ENCODE results near the gene CACNA1B. TPM values are rescaled to one million over a fixed set of nuclear protein-coding genes. Genes with fewer than 3 reads are reported as not detected.

Gene CACNA1B
- total and polyA plus RNA-seq, 2 donors (not counting 1 experiment from before 2014, with no cell fraction given) = 0.15 TPM; not detected in 1

DNA sequence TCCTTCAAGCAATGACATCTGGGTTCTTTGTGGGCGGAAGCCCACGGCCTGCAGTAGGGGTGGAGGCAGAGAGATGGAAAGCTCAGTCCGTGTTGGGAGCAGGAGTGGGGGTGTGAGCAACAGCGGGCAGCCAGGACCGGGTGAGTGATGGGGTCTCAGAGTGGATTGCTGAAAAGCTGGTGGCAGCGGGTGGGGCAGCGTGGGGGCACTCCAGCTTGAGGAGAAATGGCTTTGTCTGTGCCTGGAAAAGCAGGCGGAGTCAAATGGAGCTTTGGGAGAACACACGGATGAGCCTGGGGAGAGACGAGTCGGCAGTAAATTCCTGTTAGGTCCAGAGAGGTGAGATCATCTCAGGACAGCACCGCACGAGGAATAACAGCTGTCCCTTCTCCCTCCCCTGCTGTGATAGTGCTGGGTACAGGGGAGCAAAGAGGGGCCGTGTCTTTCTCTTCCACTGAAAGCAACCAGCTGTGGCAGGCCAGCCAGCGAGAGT is 42.1 kb downstream of the CACNA1B start:
- H3K4me3 Mint-ChIP-seq = no peak overlapping the region
- CTCF ChIA-PET = no interaction called here
- no peak for ATAC-seq (ENCODE audit: low read depth)
- intact Hi-C loops (cut with micrococcal nuclease) = no loop called here
- Histone ChIP-seq H4K20me1 (ENCODE audit: control insufficient read depth, insufficient read depth, low read length, poor library complexity, severe bottlenecking) (no peaks in the 10 kb centered on the region), H3K79me2 (ENCODE audit: control insufficient read depth, insufficient read depth, low read length) (no peaks in the 10 kb centered on the region), H3K9ac (ENCODE audit: low read length) (no peak overlapping the region), H3K4me1 (ENCODE audit: control insufficient read depth in 2 of 2, insufficient read depth in 2 of 2, low read length in 2 of 2) (no peaks in the 10 kb centered on the region), H3K4me2 (replicated peaks; ENCODE audit: low read depth, low read length, poor library complexity, severe bottlenecking) (no peak overlapping the region), H2AFZ (ENCODE audit: insufficient read depth, low read depth, low read length, poor library complexity, severe bottlenecking) (no peak overlapping the region), H3K36me3 (replicated peaks in 1 of 2; ENCODE audit: control extremely low read depth in 1 of 2, control insufficient read depth in 1 of 2, extremely low read depth in 1 of 2, insufficient read depth in 2 of 2, low read length in 1 of 2) (no peaks in the 10 kb centered on the region), H3K27ac (ENCODE audit: low read length in 2 of 2) (no peak overlapping the region), H3K9me3 (ENCODE audit: control extremely low read depth in 1 of 3, control insufficient read depth in 2 of 3, insufficient read depth in 1 of 3, low read length in 2 of 3) (no peaks in the 10 kb centered on the region), H3K27me3 (replicated peaks in 1 of 4; ENCODE audit: control extremely low read depth in 1 of 4, control insufficient read depth in 3 of 4, insufficient read depth in 4 of 4, low read length in 3 of 4) (no peaks in the 10 kb centered on the region), H3K4me3 (ENCODE audit: control extremely low read depth in 1 of 5, extremely low read depth in 1 of 5, insufficient read depth in 1 of 5, low read depth in 2 of 5, low read length in 4 of 5) (no peak overlapping the region)
- H3K27ac Mint-ChIP-seq = no peak overlapping the region
- DNase-seq = no peak
- H3K27me3 Mint-ChIP-seq = peaks cover 15% of the 10 kb centered on the region
- WGBS (ENCODE audit: insufficient coverage) = 88% methylated on average over 13 of the region's 15 CpGs
- no peaks in the 10 kb centered on the region for H3K9me3 Mint-ChIP-seq (ENCODE audit: insufficient read depth)
- POLR2A ChIA-PET = no interaction called here
- no peaks in the 10 kb centered on the region for H3K4me1 Mint-ChIP-seq
- TF ChIP-seq EZH2 (IDR thresholded peaks at IDR 0.05; ENCODE audit: borderline replicate concordance, insufficient read depth, low read depth, low read length, poor library complexity, severe bottlenecking) = no peak
- TF ChIP-seq CTCF (IDR thresholded peaks at IDR 0.05) = no peak

GRCh38 chr9:137920753-137921152 is 43.2 kb downstream of the CACNA1B start:
- no peak for DNase-seq
- 90% methylated on average over 2 of the region's 4 CpGs for WGBS (ENCODE audit: insufficient coverage)

More at GRCh38 chr9:137920753-137921152, 43.2 kb downstream of the CACNA1B start:
- Histone ChIP-seq H2AFZ (ENCODE audit: insufficient read depth, low read depth, low read length, poor library complexity, severe bottlenecking) (no peak overlapping the region), H3K4me1 (ENCODE audit: control insufficient read depth in 2 of 2, insufficient read depth in 2 of 2, low read length in 2 of 2) (no peaks in the 10 kb centered on the region), H3K9ac (ENCODE audit: low read length) (no peak overlapping the region), H3K79me2 (ENCODE audit: control insufficient read depth, insufficient read depth, low read length) (no peaks in the 10 kb centered on the region), H3K9me3 (ENCODE audit: control extremely low read depth in 1 of 3, control insufficient read depth in 2 of 3, insufficient read depth in 1 of 3, low read length in 2 of 3) (no peaks in the 10 kb centered on the region), H3K27me3 (replicated peaks in 1 of 4; ENCODE audit: control extremely low read depth in 1 of 4, control insufficient read depth in 3 of 4, insufficient read depth in 4 of 4, low read length in 3 of 4) (peaks cover 0 to 3% (median 0%) of the 10 kb centered on the region in 4 experiments), H4K20me1 (ENCODE audit: control insufficient read depth, insufficient read depth, low read length, poor library complexity, severe bottlenecking) (no peaks in the 10 kb centered on the region), H3K4me2 (replicated peaks; ENCODE audit: low read depth, low read length, poor library complexity, severe bottlenecking) (no peak overlapping the region), H3K36me3 (replicated peaks in 1 of 2; ENCODE audit: control extremely low read depth in 1 of 2, control insufficient read depth in 1 of 2, extremely low read depth in 1 of 2, insufficient read depth in 2 of 2, low read length in 1 of 2) (no peaks in the 10 kb centered on the region), H3K27ac (ENCODE audit: low read length in 2 of 2) (no peak overlapping the region), H3K4me3 (ENCODE audit: control extremely low read depth in 1 of 5, extremely low read depth in 1 of 5, insufficient read depth in 1 of 5, low read depth in 2 of 5, low read length in 4 of 5) (no peak overlapping the region)
- ChIA-PET CTCF (no interaction called here), POLR2A (no interaction called here)
- Mint-ChIP-seq H3K4me1 (no peaks in the 10 kb centered on the region), H3K27me3 (peaks cover 12% of the 10 kb centered on the region), H3K4me3 (no peak overlapping the region), H3K9me3 (ENCODE audit: insufficient read depth) (no peaks in the 10 kb centered on the region), H3K27ac (no peak overlapping the region)
- TF ChIP-seq EZH2 (IDR thresholded peaks at IDR 0.05; ENCODE audit: borderline replicate concordance, insufficient read depth, low read depth, low read length, poor library complexity, severe bottlenecking) = no peak
- no peak for TF ChIP-seq CTCF (IDR thresholded peaks at IDR 0.05)
- intact Hi-C loops (cut with micrococcal nuclease) = no loop called here
- ATAC-seq (ENCODE audit: low read depth) = no peak
